Dermis blood vessel endothelial cell (primary cell): ENCODE results near the gene SELENON. TPM values are rescaled to one million over a fixed set of nuclear protein-coding genes. Genes with fewer than 3 reads are reported as not detected.

Experiments
- DNase-seq: peaks from one replicate; pipeline ENCODE4 v3.0.0; 2010
- total RNA-seq: library from RNA; depleted of rRNA; stranded (reverse); fragments of >200 nt; gene quantifications from 2 replicates; pipeline ENCODE4 v1.2.3, GENCODE V29; 2014

The SELENON gene
- total RNA-seq, 1 donor from 2014 or later = 34.7 TPM

DNA sequence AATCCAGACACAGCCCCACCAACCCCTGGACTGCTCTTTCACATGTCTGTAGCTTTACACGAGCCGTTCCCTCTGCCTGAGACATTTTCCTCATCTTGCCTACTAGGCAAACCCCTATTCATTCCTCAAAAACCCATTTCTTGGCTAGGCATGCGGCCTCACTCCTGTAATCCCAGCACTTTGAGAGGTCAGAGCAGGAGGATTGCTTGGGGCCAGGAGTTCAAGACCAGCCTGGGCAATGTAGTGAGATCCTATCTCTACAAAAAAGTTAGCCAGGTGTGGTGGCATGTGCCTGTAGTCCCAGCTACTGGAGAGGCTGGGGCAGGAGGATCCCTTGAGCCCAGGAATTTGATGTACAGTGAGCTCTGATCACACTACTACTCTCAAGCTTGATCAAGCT, 64.4 kb downstream of the SELENON start:
- DNase-seq = no peak

DNA sequence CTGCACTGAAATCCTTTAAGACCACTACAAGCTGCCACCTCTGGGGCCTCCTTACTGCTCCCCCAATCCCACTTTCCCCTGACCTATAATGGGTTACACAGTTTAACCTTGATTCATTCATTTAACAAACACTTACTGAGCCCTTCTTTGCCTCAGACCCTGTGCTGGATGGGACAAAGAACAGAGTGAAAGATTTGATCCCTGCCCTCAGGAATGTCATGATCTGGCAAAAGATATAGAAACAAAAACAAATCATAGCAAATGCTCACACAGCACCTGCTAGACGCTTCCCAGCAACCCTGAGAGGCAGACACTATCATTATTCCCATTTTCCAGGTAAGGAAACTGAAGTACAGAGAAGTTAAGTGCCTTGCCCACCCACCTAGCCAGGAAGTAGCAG, 66.3 kb downstream of the SELENON start:
- no peak for DNase-seq

DNA sequence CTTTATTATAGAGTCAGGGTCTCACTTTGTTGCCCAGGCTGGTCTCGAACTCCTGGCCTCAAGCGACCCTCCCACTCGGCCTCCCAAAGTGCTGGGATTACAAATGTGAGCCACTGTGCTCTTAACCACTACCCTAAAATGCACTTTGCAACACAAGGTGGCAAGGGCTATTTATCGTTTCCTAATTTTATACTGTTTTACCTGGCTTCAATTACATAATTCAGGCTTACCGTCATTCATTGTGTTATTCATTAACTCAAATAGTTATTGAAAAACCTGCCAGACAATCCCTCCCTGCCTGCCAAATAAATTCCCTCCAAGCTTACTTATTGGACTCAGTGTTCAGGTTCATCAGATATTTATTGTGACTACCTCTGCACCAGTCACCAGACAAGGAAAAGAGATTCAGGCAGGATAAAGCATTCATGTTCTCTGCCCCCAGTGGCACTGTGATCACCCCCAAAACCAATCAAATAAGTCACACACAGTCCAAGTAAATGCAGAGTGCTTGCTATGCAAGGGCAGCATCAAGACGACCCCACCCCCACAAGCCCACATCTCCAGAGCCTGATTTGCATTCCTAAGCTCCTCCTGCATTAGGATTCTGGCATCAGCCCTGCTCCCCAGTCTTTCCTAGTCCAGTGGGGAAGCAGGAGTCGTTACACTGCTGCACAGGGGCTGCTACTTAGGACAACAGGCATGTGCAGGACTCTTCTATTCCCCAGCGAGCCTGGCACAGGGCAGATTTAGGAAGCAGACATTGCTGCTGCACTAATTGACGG, 67.4 kb downstream of the SELENON start:
- no peak for DNase-seq

Other genes with a start within 250 kb of the SELENON start
- gene MAN1C1, start 183.4 kb upstream of the SELENON start, total RNA-seq = 2.5 and 3.1 TPM in 2 replicates
- 27.4 and 34.7 TPM in 2 replicates for gene MTFR1L, start 19.8 kb downstream of the SELENON start, total RNA-seq
- 2.0 and 5.2 TPM in 2 replicates for gene AUNIP, start 59.3 kb downstream of the SELENON start, total RNA-seq
- gene PAQR7, start 75.5 kb downstream of the SELENON start, total RNA-seq = 7.2 and 9.0 TPM in 2 replicates
- 126 and 233 TPM in 2 replicates for gene STMN1, start 106.2 kb downstream of the SELENON start, total RNA-seq
- 14.1 and 31.7 TPM in 2 replicates for gene PAFAH2, start 197.9 kb downstream of the SELENON start, total RNA-seq
- not detected in 2 replicates for gene EXTL1, start 221.6 kb downstream of the SELENON start, total RNA-seq
- gene SLC30A2, start 245.9 kb downstream of the SELENON start, total RNA-seq = not detected in 2 replicates